ENCODE results near the gene KCNK4.

The KCNK4 gene

GRCh38 chr11:64269540-64270220 lies 21.4 kb upstream of the KCNK4 start:
- Histone ChIP-seq H4K20me1 (ENCODE audit: insufficient read depth) (no peaks in the 10 kb centered on the region), H2AFZ (ENCODE audit: low read depth) (peak overlapping the region; percentile 68)

GRCh38 chr11:64275031-64275800 lies 15.9 kb upstream of the KCNK4 start:
- Histone ChIP-seq H4K20me1 (ENCODE audit: insufficient read depth) (no peaks in the 10 kb centered on the region), H3K4me1 (ENCODE audit: low read depth, poor library complexity, severe bottlenecking) (peaks cover 6% of the 10 kb centered on the region), H3K36me3 (ENCODE audit: insufficient read depth) (no peaks in the 10 kb centered on the region), H3K4me2 (no peak overlapping the region), H3K27ac (no peak overlapping the region), H3K79me2 (ENCODE audit: insufficient read depth, low read depth) (no peaks in the 10 kb centered on the region), H3K27me3 (ENCODE audit: insufficient read depth, low read depth) (no peaks in the 10 kb centered on the region), H3K9ac (no peak overlapping the region), H3K4me3 (IDR thresholded peaks at IDR 0.05; ENCODE audit: insufficient read depth, low read depth, low read length) (no peak overlapping the region), H2AFZ (ENCODE audit: low read depth) (no peak overlapping the region)
- no peak for TF ChIP-seq CTCF (conservative IDR thresholded peaks at IDR 0.05; ENCODE audit: low read depth, low read length)

More at GRCh38 chr11:64269540-64270220, 21.4 kb upstream of the KCNK4 start:
- Histone ChIP-seq H3K4me3 (IDR thresholded peaks at IDR 0.05; ENCODE audit: insufficient read depth, low read depth, low read length) (no peak overlapping the region), H3K27me3 (ENCODE audit: insufficient read depth, low read depth) (no peaks in the 10 kb centered on the region), H3K79me2 (ENCODE audit: insufficient read depth, low read depth) (no peaks in the 10 kb centered on the region), H3K4me1 (ENCODE audit: low read depth, poor library complexity, severe bottlenecking) (peaks cover 14% of the 10 kb centered on the region), H3K27ac (peak overlapping the region; percentile 87), H3K9ac (peak overlapping the region; percentile 86), H3K36me3 (ENCODE audit: insufficient read depth) (no peaks in the 10 kb centered on the region), H3K4me2 (peak overlapping the region; percentile 86)
- TF ChIP-seq CTCF (conservative IDR thresholded peaks at IDR 0.05; ENCODE audit: low read depth, low read length) = no peak

- Histone ChIP-seq H2AFZ (ENCODE audit: low read depth) (no peak overlapping the region), H3K27me3 (ENCODE audit: insufficient read depth, low read depth) (no peaks in the 10 kb centered on the region), H3K9ac (no peak overlapping the region), H3K79me2 (ENCODE audit: insufficient read depth, low read depth) (no peaks in the 10 kb centered on the region), H3K4me2 (no peak overlapping the region), H3K27ac (no peak overlapping the region), H3K36me3 (ENCODE audit: insufficient read depth) (no peaks in the 10 kb centered on the region), H4K20me1 (ENCODE audit: insufficient read depth) (no peaks in the 10 kb centered on the region), H3K4me1 (ENCODE audit: low read depth, poor library complexity, severe bottlenecking) (peaks cover 6% of the 10 kb centered on the region), H3K4me3 (IDR thresholded peaks at IDR 0.05; ENCODE audit: insufficient read depth, low read depth, low read length) (no peak overlapping the region)
- TF ChIP-seq CTCF (conservative IDR thresholded peaks at IDR 0.05; ENCODE audit: low read depth, low read length) = no peak
Observed at GRCh38 chr11:64275841-64276240, 15.3 kb upstream of the KCNK4 start.

- Histone ChIP-seq H3K79me2 (ENCODE audit: insufficient read depth, low read depth) (no peaks in the 10 kb centered on the region), H3K4me1 (ENCODE audit: low read depth, poor library complexity, severe bottlenecking) (peaks cover 4% of the 10 kb centered on the region), H3K27ac (no peak overlapping the region), H2AFZ (ENCODE audit: low read depth) (no peak overlapping the region), H3K27me3 (ENCODE audit: insufficient read depth, low read depth) (no peaks in the 10 kb centered on the region), H3K36me3 (ENCODE audit: insufficient read depth) (no peaks in the 10 kb centered on the region), H3K4me2 (no peak overlapping the region), H3K4me3 (IDR thresholded peaks at IDR 0.05; ENCODE audit: insufficient read depth, low read depth, low read length) (no peak overlapping the region), H4K20me1 (ENCODE audit: insufficient read depth) (no peaks in the 10 kb centered on the region), H3K9ac (no peak overlapping the region)
- no peak for TF ChIP-seq CTCF (conservative IDR thresholded peaks at IDR 0.05; ENCODE audit: low read depth, low read length)
Observed at GRCh38 chr11:64276653-64277431, 14.3 kb upstream of the KCNK4 start.
